ENCODE data around the gene AFF3.

- TF ChIP-seq CTCF (conservative IDR thresholded peaks at IDR 0.05) = no peak
- TF ChIP-seq EZH2 (IDR thresholded peaks at IDR 0.05; ENCODE audit: low read depth) = no peak
These were observed 289.9 kb downstream of the AFF3 start for GRCh38 chr2:99852376-99852934.

All from PC-9 (cell line).